Measurements from ENCODE around the gene AACS.
"Not testable (repeated sequence)": the region's sequence is repeated elsewhere in the genome, so short reads cannot be mapped to it uniquely, and the experiment has no call there.

The AACS gene

GRCh38 chr12:125110641-125111360 is 45.6 kb downstream of the AACS start:
- H3K27ac ChIP-seq (ENCODE audit: low read length), result no peak overlapping the region

GRCh38 chr12:125111403-125111802 is 46.2 kb downstream of the AACS start:
- no peak overlapping the region for H3K27ac ChIP-seq (ENCODE audit: low read length)
- H3K36me3 ChIP-seq (ENCODE audit: control insufficient read depth in 1 of 2, insufficient read depth in 2 of 2, low read length in 2 of 2), result peaks cover 34 to 42% of the 10 kb centered on the region in 2 donors

More at GRCh38 chr12:125110641-125111360, 45.6 kb downstream of the AACS start:
- Histone ChIP-seq H3K9me3 (ENCODE audit: control insufficient read depth in 1 of 2, low read length in 2 of 2) (no peaks in the 10 kb centered on the region), H3K4me3 (ENCODE audit: low read depth in 1 of 2, low read length in 2 of 2) (no peak overlapping the region), H3K36me3 (ENCODE audit: control insufficient read depth in 1 of 2, insufficient read depth in 2 of 2, low read length in 2 of 2) (peaks cover 34 to 39% of the 10 kb centered on the region in 2 donors), H3K4me1 (ENCODE audit: control insufficient read depth in 1 of 2, insufficient read depth in 2 of 2, low read length in 2 of 2) (no peaks in the 10 kb centered on the region), H3K27me3 (ENCODE audit: low read depth, low read length) (no peaks in the 10 kb centered on the region)

GRCh38 chr12:125112614-125113013 is 47.4 kb downstream of the AACS start:
- H3K27me3 ChIP-seq (ENCODE audit: low read depth, low read length); H3K27ac ChIP-seq (ENCODE audit: low read length); H3K4me3 ChIP-seq (ENCODE audit: low read depth in 1 of 2, low read length in 2 of 2); H3K9me3 ChIP-seq (ENCODE audit: control insufficient read depth in 1 of 2, low read length in 2 of 2); H3K4me1 ChIP-seq (ENCODE audit: control insufficient read depth in 1 of 2, insufficient read depth in 2 of 2, low read length in 2 of 2): not testable (repeated sequence)
- H3K36me3 ChIP-seq (ENCODE audit: control insufficient read depth in 1 of 2, insufficient read depth in 2 of 2, low read length in 2 of 2), result peaks cover 25 to 34% of the 10 kb centered on the region in 2 donors

More at GRCh38 chr12:125111403-125111802, 46.2 kb downstream of the AACS start:
- no peak overlapping the region for H3K4me3 ChIP-seq (ENCODE audit: low read depth in 1 of 2, low read length in 2 of 2)
- no peaks in the 10 kb centered on the region for H3K27me3 ChIP-seq (ENCODE audit: low read depth, low read length)
- no peaks in the 10 kb centered on the region for H3K4me1 ChIP-seq (ENCODE audit: control insufficient read depth in 1 of 2, insufficient read depth in 2 of 2, low read length in 2 of 2)
- H3K9me3 ChIP-seq (ENCODE audit: control insufficient read depth in 1 of 2, low read length in 2 of 2), result no peaks in the 10 kb centered on the region

- Histone ChIP-seq H3K9me3 (ENCODE audit: control insufficient read depth in 1 of 2, low read length in 2 of 2) (no peaks in the 10 kb centered on the region), H3K36me3 (ENCODE audit: control insufficient read depth in 1 of 2, insufficient read depth in 2 of 2, low read length in 2 of 2) (peaks cover 28 to 38% of the 10 kb centered on the region in 2 donors), H3K4me1 (ENCODE audit: control insufficient read depth in 1 of 2, insufficient read depth in 2 of 2, low read length in 2 of 2) (no peaks in the 10 kb centered on the region), H3K27ac (ENCODE audit: low read length) (no peak overlapping the region), H3K4me3 (ENCODE audit: low read depth in 1 of 2, low read length in 2 of 2) (no peak overlapping the region), H3K27me3 (ENCODE audit: low read depth, low read length) (no peaks in the 10 kb centered on the region)
These were observed 48.0 kb downstream of the AACS start for GRCh38 chr12:125113263-125113662.

GRCh38 chr12:125113789-125114188 is 48.6 kb downstream of the AACS start:
- Histone ChIP-seq H3K27me3 (ENCODE audit: low read depth, low read length) (no peaks in the 10 kb centered on the region), H3K4me3 (ENCODE audit: low read depth in 1 of 2, low read length in 2 of 2) (no peak overlapping the region), H3K4me1 (ENCODE audit: control insufficient read depth in 1 of 2, insufficient read depth in 2 of 2, low read length in 2 of 2) (no peaks in the 10 kb centered on the region), H3K9me3 (ENCODE audit: control insufficient read depth in 1 of 2, low read length in 2 of 2) (no peaks in the 10 kb centered on the region), H3K36me3 (ENCODE audit: control insufficient read depth in 1 of 2, insufficient read depth in 2 of 2, low read length in 2 of 2) (peaks cover 28 to 43% of the 10 kb centered on the region in 2 donors), H3K27ac (ENCODE audit: low read length) (no peak overlapping the region)

GRCh38 chr12:125114365-125115141 is 49.3 kb downstream of the AACS start:
- H3K9me3 ChIP-seq (ENCODE audit: control insufficient read depth in 1 of 2, low read length in 2 of 2), result no peaks in the 10 kb centered on the region
- no peaks in the 10 kb centered on the region for H3K27me3 ChIP-seq (ENCODE audit: low read depth, low read length)
- no peak overlapping the region for H3K4me3 ChIP-seq (ENCODE audit: low read depth in 1 of 2, low read length in 2 of 2)
- H3K4me1 ChIP-seq (ENCODE audit: control insufficient read depth in 1 of 2, insufficient read depth in 2 of 2, low read length in 2 of 2), result no peaks in the 10 kb centered on the region
- H3K27ac ChIP-seq (ENCODE audit: low read length), result no peak overlapping the region
- H3K36me3 ChIP-seq (ENCODE audit: control insufficient read depth in 1 of 2, insufficient read depth in 2 of 2, low read length in 2 of 2), result peaks cover 25 to 43% of the 10 kb centered on the region in 2 donors

GRCh38 chr12:125120566-125120965 is 55.3 kb downstream of the AACS start:
- Histone ChIP-seq H3K36me3 (ENCODE audit: control insufficient read depth in 1 of 2, insufficient read depth in 2 of 2, low read length in 2 of 2) (peaks cover 12 to 35% of the 10 kb centered on the region in 2 donors), H3K27me3 (ENCODE audit: low read depth, low read length) (no peaks in the 10 kb centered on the region), H3K4me3 (ENCODE audit: low read depth in 1 of 2, low read length in 2 of 2) (no peak overlapping the region), H3K9me3 (ENCODE audit: control insufficient read depth in 1 of 2, low read length in 2 of 2) (no peaks in the 10 kb centered on the region), H3K4me1 (ENCODE audit: control insufficient read depth in 1 of 2, insufficient read depth in 2 of 2, low read length in 2 of 2) (no peaks in the 10 kb centered on the region), H3K27ac (ENCODE audit: low read length) (no peak overlapping the region)

GRCh38 chr12:125121106-125121505 is 55.9 kb downstream of the AACS start:
- Histone ChIP-seq H3K4me3 (ENCODE audit: low read depth in 1 of 2, low read length in 2 of 2) (no peak overlapping the region), H3K9me3 (ENCODE audit: control insufficient read depth in 1 of 2, low read length in 2 of 2) (no peaks in the 10 kb centered on the region), H3K4me1 (ENCODE audit: control insufficient read depth in 1 of 2, insufficient read depth in 2 of 2, low read length in 2 of 2) (no peaks in the 10 kb centered on the region), H3K27me3 (ENCODE audit: low read depth, low read length) (no peaks in the 10 kb centered on the region), H3K36me3 (ENCODE audit: control insufficient read depth in 1 of 2, insufficient read depth in 2 of 2, low read length in 2 of 2) (peaks cover 9 to 29% of the 10 kb centered on the region in 2 donors), H3K27ac (ENCODE audit: low read length) (no peak overlapping the region)

- no peaks in the 10 kb centered on the region for H3K9me3 ChIP-seq (ENCODE audit: control insufficient read depth in 1 of 2, low read length in 2 of 2)
- H3K36me3 ChIP-seq (ENCODE audit: control insufficient read depth in 1 of 2, insufficient read depth in 2 of 2, low read length in 2 of 2), result peaks cover 9 to 29% of the 10 kb centered on the region in 2 donors
- H3K4me3 ChIP-seq (ENCODE audit: low read depth in 1 of 2, low read length in 2 of 2), result no peak overlapping the region
- H3K27me3 ChIP-seq (ENCODE audit: low read depth, low read length), result no peaks in the 10 kb centered on the region
- H3K4me1 ChIP-seq (ENCODE audit: control insufficient read depth in 1 of 2, insufficient read depth in 2 of 2, low read length in 2 of 2), result no peaks in the 10 kb centered on the region
- H3K27ac ChIP-seq (ENCODE audit: low read length), result no peak overlapping the region
These were observed 57.4 kb downstream of the AACS start for GRCh38 chr12:125122668-125123067.

GRCh38 chr12:125124320-125124966 is 59.2 kb downstream of the AACS start:
- no peak overlapping the region for H3K4me3 ChIP-seq (ENCODE audit: low read depth in 1 of 2, low read length in 2 of 2)
- H3K36me3 ChIP-seq (ENCODE audit: control insufficient read depth in 1 of 2, insufficient read depth in 2 of 2, low read length in 2 of 2), result peaks cover 6 to 14% of the 10 kb centered on the region in 2 donors
- H3K27ac ChIP-seq (ENCODE audit: low read length), result no peak overlapping the region
- H3K4me1 ChIP-seq (ENCODE audit: control insufficient read depth in 1 of 2, insufficient read depth in 2 of 2, low read length in 2 of 2), result no peaks in the 10 kb centered on the region
- no peaks in the 10 kb centered on the region for H3K27me3 ChIP-seq (ENCODE audit: low read depth, low read length)
- no peaks in the 10 kb centered on the region for H3K9me3 ChIP-seq (ENCODE audit: control insufficient read depth in 1 of 2, low read length in 2 of 2)

GRCh38 chr12:125125271-125125670 is 60.0 kb downstream of the AACS start:
- H3K36me3 ChIP-seq (ENCODE audit: control insufficient read depth in 1 of 2, insufficient read depth in 2 of 2, low read length in 2 of 2), result peaks cover 6 to 9% of the 10 kb centered on the region in 2 donors
- H3K4me3 ChIP-seq (ENCODE audit: low read depth in 1 of 2, low read length in 2 of 2), result no peak overlapping the region
- no peaks in the 10 kb centered on the region for H3K27me3 ChIP-seq (ENCODE audit: low read depth, low read length)
- no peak overlapping the region for H3K27ac ChIP-seq (ENCODE audit: low read length)
- H3K4me1 ChIP-seq (ENCODE audit: control insufficient read depth in 1 of 2, insufficient read depth in 2 of 2, low read length in 2 of 2), result no peaks in the 10 kb centered on the region
- no peaks in the 10 kb centered on the region for H3K9me3 ChIP-seq (ENCODE audit: control insufficient read depth in 1 of 2, low read length in 2 of 2)
